HepG2 (cell line): Measurements from ENCODE around the gene TVP23C. TPM values are rescaled to one million over a fixed set of nuclear protein-coding genes. Genes with fewer than 3 reads are reported as not detected.

Experiments used
- ATF6 ChIP-seq: sonication (generic); formaldehyde crosslinking; conservative IDR thresholded peaks from 2 replicates; pipeline ENCODE4 v1.4.0; 2020; ENCODE audit warnings: missing genetic modification reagents
- CBX5 ChIP-seq: sonication (generic); formaldehyde crosslinking; IDR thresholded peaks from 2 replicates; pipeline ENCODE4 v1.4.0; 2020; ENCODE audit warnings: missing genetic modification reagents, borderline replicate concordance
- MLLT10 ChIP-seq: sonication (generic); formaldehyde crosslinking; IDR thresholded peaks from 2 replicates; pipeline ENCODE4 v1.4.0; 2020; ENCODE audit warnings: missing genetic modification reagents
- NFE2L2 ChIP-seq: fragments of 150-350 bp; IDR thresholded peaks from 2 replicates; pipeline ENCODE4 v1.6.1; 2014; ENCODE audit warnings: low read length
- PAXIP1 ChIP-seq: sonication (generic); formaldehyde crosslinking; conservative IDR thresholded peaks from 2 replicates; pipeline ENCODE4 v1.4.0; 2020; ENCODE audit warnings: mild to moderate bottlenecking, missing genetic modification reagents, moderate library complexity
- TERF1 ChIP-seq: sonication (generic); formaldehyde crosslinking; IDR thresholded peaks from 2 replicates; pipeline ENCODE4 v1.8.0; 2022; ENCODE audit warnings: mild to moderate bottlenecking, missing genetic modification reagents, moderate library complexity
- ZBTB10 ChIP-seq: sonication (generic); formaldehyde crosslinking; IDR thresholded peaks from 2 replicates; pipeline ENCODE4 v1.4.0; 2020; ENCODE audit warnings: missing genetic modification reagents, borderline replicate concordance
- ZFYVE20 ChIP-seq: sonication (generic); formaldehyde crosslinking; IDR thresholded peaks from 2 replicates; pipeline ENCODE4 v1.8.0; 2023; ENCODE audit warnings: low read depth, mild to moderate bottlenecking, moderate library complexity, missing genetic modification reagents, borderline replicate concordance
- polyA plus RNA-seq, 8 experiments: library from polyadenylated mRNA; depleted of rRNA in 3 of 8; stranded (reverse) in 7 of 8; unstranded in 1 of 8; fragments of >200 nt; fragmentation: Illumina TruSeq in 4 of 8; extraction: Trizol in 4 of 8; gene quantifications; 2 replicates each; pipeline versions ENCODE4 v1.2.1 to v1.2.3, GENCODE V29; 2011 to 2016; ENCODE audit warnings: low read depth in 4 of 8, missing spikeins in 1 of 8, mixed read lengths in 1 of 8; ENCODE audit not compliant: insufficient read depth in 1 of 8
- total RNA-seq, 5 experiments: library from RNA; depleted of rRNA; stranded (reverse); fragments of >200 nt; fragmentation: Illumina TruSeq; extraction: Trizol; gene quantifications; 2 replicates each; pipeline ENCODE4 v1.2.3, GENCODE V29; 2016; ENCODE audit warnings: low read depth in 1 of 5

TVP23C gene
- total and polyA plus RNA-seq, 2 of the 13 experiments (the other 11 are each of a cell fraction or from before 2014, with no cell fraction given) = 10.4 to 28.2 TPM

GRCh38 chr17:15464231-15464985 is 98.9 kb downstream of the TVP23C start (continued):
- TF ChIP-seq TERF1 (CRISPR knock-in tag) (no peak), MLLT10 (no peak), ATF6 (CRISPR knock-in tag) (no peak), PAXIP1 (no peak), ZBTB10 (CRISPR knock-in tag) (no peak), NFE2L2 (no peak), ZFYVE20 (no peak), CBX5 (no peak)
